Panc1 (cell line): ENCODE measurements around the gene AAMP. TPM values are rescaled to one million over a fixed set of nuclear protein-coding genes. Genes with fewer than 3 reads are reported as not detected.
"Not testable (repeated sequence)": the region's sequence is repeated elsewhere in the genome, so short reads cannot be mapped to it uniquely, and the experiment has no call there.

ENCODE experiments used
- ATAC-seq: fragments of 200-7000 bp; cut with Tn5 transposase; 2 replicates; pipeline ENCODE4 v1.9.1; 2020; ENCODE audit warnings: mild to moderate bottlenecking, moderate library complexity
- BruUV-seq: library from RNA; stranded (reverse); fragments of 400-500 nt; replicated peaks from 2 replicates; lab custom pipeline; 2021; lab: Mats Ljungman, UMichigan
- CTCF ChIA-PET: fragments of 300-600 bp; sonication (Branson Sonifier 250); formaldehyde crosslinking; loops from one replicate; lab custom pipeline; 2022; ENCODE audit warnings: antibody characterized with exemption; lab: Charles Lee
- POLR2A ChIA-PET: fragments of 300-600 bp; sonication (Branson Sonifier 250); formaldehyde crosslinking; loops from one replicate; lab custom pipeline; 2022; ENCODE audit warnings: antibody characterized with exemption; lab: Charles Lee
- DNase-seq: peaks from one replicate; pipeline ENCODE4 v3.0.0-alpha.2; 2010; ENCODE audit warnings: low read depth, low spot score
- H3K27ac ChIP-seq: 2 replicates; pipeline ENCODE4 v1.5.1; 2011; ENCODE audit warnings: mild to moderate bottlenecking, low read length, inconsistent platforms
- H3K27me3 ChIP-seq: fragments of 200-500 bp; sonication (Bioruptor generic); 2 replicates; pipeline ENCODE4 v1.6.0; 2014; ENCODE audit warnings: low read length, inconsistent platforms; ENCODE audit not compliant: control insufficient read depth, insufficient read depth
- H3K36me3 ChIP-seq: fragments of 200-500 bp; sonication (Bioruptor generic); 2 replicates; pipeline ENCODE4 v1.5.1; 2014; ENCODE audit warnings: inconsistent platforms, mild to moderate bottlenecking, low read length, moderate library complexity; ENCODE audit not compliant: control insufficient read depth, insufficient read depth
- H3K4me1 ChIP-seq: 2 replicates; pipeline ENCODE4 v1.5.1; 2011; ENCODE audit warnings: inconsistent platforms, mild to moderate bottlenecking, low read length, moderate library complexity; ENCODE audit not compliant: control insufficient read depth, insufficient read depth
- H3K4me3 ChIP-seq, 2 experiments: 2 replicates each; pipeline ENCODE4 v1.5.1; 2011 to 2012; ENCODE audit warnings: low read depth in 2 of 2, low read length in 2 of 2, mild to moderate bottlenecking in 2 of 2, inconsistent platforms in 1 of 2, moderate library complexity in 1 of 2
- H3K9me3 ChIP-seq: fragments of 200-500 bp; sonication (Bioruptor generic); 2 replicates; pipeline ENCODE4 v1.5.1; 2014; ENCODE audit warnings: low read depth, mild to moderate bottlenecking, inconsistent platforms, low read length, moderate library complexity; ENCODE audit not compliant: control insufficient read depth, insufficient read depth
- CTCF ChIP-seq: fragments of 450-650 bp; IDR thresholded peaks from 2 replicates; pipeline ENCODE4 v1.5.1; 2017; ENCODE audit warnings: mild to moderate bottlenecking
- POLR2AphosphoS5 ChIP-seq: IDR thresholded peaks from 2 replicates; pipeline ENCODE4 v1.6.1; 2012; ENCODE audit warnings: mild to moderate bottlenecking, low read depth, low read length, moderate library complexity
- SIN3A ChIP-seq: IDR thresholded peaks from 2 replicates; pipeline ENCODE4 v1.6.1; 2012; ENCODE audit warnings: low read depth, mild to moderate bottlenecking, low read length, moderate library complexity, borderline replicate concordance; ENCODE audit not compliant: insufficient read depth
- TCF7L2 ChIP-seq: IDR thresholded peaks from 2 replicates; pipeline ENCODE4 v1.6.1; 2011; ENCODE audit warnings: mild to moderate bottlenecking, low read depth, low read length, inconsistent platforms
- in situ Hi-C: cut with HindIII; loops from 2 replicates; pipeline ENCODE4 v1.10.0; 2016; ENCODE audit warnings: low sequenced_read_pairs, low pct_unique_long_range_greater_than_20kb
- intact Hi-C: fragments of 100-400 bp; cut with micrococcal nuclease; formaldehyde crosslinking; loops from one replicate; pipeline ENCODE4 v1.10.0; 2022; ENCODE audit not compliant: unreplicated experiment
- total RNA-seq: library from RNA; stranded (reverse); gene quantifications from one replicate; pipeline ENCODE4 v1.2.1, GENCODE V29; 2021; ENCODE audit not compliant: unreplicated experiment
- TF ChIP-seq, protein P1 (sequence below), 2 experiments: IDR thresholded peaks; 2 replicates each; pipeline ENCODE4 v1.6.1; 2011 to 2012; ENCODE audit warnings: low read depth in 2 of 2, control low read depth in 1 of 2, low read length in 1 of 2, mild to moderate bottlenecking in 1 of 2, moderate library complexity in 1 of 2; ENCODE audit not compliant: insufficient read depth in 1 of 2

AAMP gene
- total RNA-seq, 1 experiment from 2014 or later, result 103 TPM

DNA sequence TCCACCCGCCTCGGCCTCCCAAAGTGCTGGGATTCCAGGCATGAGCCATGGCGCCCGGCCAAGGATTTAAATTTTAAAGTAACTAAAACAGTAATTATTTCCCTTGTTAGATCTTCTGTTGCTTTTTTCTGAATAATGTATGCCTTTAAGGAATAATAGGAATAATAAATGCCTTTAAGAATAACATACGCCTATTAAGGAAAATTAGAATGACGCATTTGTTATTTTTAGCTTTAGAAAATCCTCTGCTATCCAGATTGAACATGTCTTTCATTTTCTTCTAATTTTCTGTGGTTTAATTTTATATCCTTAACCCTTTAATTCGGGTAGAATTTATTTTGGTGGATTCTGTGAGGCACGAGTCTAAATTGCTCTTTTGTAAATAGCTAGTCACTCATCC, 45.5 kb upstream of the AAMP start:
- H3K9me3 ChIP-seq, result no peaks in the 10 kb centered on the region
- H3K27ac ChIP-seq, result no peak overlapping the region
- no peak overlapping the region for H3K4me3 ChIP-seq
- in situ Hi-C loops, result no loop called here
- H3K36me3 ChIP-seq, result no peaks in the 10 kb centered on the region
- H3K27me3 ChIP-seq, result no peaks in the 10 kb centered on the region
- ChIA-PET CTCF (no interaction called here), POLR2A (no interaction called here)
- no peak for TF ChIP-seq POLR2AphosphoS5
- no peak for TF ChIP-seq TCF7L2
- TF ChIP-seq, protein P1, sequence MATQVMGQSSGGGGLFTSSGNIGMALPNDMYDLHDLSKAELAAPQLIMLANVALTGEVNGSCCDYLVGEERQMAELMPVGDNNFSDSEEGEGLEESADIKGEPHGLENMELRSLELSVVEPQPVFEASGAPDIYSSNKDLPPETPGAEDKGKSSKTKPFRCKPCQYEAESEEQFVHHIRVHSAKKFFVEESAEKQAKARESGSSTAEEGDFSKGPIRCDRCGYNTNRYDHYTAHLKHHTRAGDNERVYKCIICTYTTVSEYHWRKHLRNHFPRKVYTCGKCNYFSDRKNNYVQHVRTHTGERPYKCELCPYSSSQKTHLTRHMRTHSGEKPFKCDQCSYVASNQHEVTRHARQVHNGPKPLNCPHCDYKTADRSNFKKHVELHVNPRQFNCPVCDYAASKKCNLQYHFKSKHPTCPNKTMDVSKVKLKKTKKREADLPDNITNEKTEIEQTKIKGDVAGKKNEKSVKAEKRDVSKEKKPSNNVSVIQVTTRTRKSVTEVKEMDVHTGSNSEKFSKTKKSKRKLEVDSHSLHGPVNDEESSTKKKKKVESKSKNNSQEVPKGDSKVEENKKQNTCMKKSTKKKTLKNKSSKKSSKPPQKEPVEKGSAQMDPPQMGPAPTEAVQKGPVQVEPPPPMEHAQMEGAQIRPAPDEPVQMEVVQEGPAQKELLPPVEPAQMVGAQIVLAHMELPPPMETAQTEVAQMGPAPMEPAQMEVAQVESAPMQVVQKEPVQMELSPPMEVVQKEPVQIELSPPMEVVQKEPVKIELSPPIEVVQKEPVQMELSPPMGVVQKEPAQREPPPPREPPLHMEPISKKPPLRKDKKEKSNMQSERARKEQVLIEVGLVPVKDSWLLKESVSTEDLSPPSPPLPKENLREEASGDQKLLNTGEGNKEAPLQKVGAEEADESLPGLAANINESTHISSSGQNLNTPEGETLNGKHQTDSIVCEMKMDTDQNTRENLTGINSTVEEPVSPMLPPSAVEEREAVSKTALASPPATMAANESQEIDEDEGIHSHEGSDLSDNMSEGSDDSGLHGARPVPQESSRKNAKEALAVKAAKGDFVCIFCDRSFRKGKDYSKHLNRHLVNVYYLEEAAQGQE (IDR thresholded peaks at IDR 0.05; ENCODE audit: insufficient read depth in 1 of 2, low read depth in 2 of 2, low read length in 1 of 2), result no peak
- TF ChIP-seq CTCF, result no peak
- TF ChIP-seq SIN3A, result no peak
- ATAC-seq (no peak), DNase-seq (no peak)
- no TSS peak for BruUV-seq
- intact Hi-C loops, result no loop called here
- H3K4me1 ChIP-seq, result no peaks in the 10 kb centered on the region

GRCh38 chr2:218314764-218315163, 44.8 kb upstream of the AAMP start:
- CTCF ChIA-PET, DNase-seq, BruUV-seq, H3K4me1 ChIP-seq, in situ Hi-C loops, H3K27me3 ChIP-seq, H3K9me3 ChIP-seq, POLR2A ChIA-PET, intact Hi-C loops, ATAC-seq, H3K27ac ChIP-seq, H3K4me3 ChIP-seq, H3K36me3 ChIP-seq: not testable (repeated sequence)

DNA sequence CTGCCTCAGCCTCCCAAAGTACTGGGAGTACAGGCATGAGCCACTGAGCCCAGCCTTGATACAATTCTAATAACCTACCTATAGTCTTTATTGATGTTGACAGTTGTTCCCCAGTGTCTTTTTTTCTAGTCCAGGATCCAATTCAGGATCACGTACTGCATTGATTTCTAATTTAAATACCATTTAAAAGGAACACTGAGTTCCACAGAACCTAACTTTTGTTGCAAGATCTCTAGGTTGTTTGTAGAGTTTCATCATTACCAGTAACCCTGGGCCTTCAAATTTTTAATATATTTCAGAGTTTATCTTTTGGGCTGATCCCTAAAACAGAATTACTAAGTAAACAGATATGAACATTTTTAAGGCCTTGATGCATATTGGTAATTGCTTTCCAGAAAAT, 43.4 kb upstream of the AAMP start:
- Histone ChIP-seq H3K27ac (no peak overlapping the region), H3K4me3 (no peak overlapping the region), H3K27me3 (no peaks in the 10 kb centered on the region), H3K4me1 (no peaks in the 10 kb centered on the region), H3K9me3 (no peaks in the 10 kb centered on the region), H3K36me3 (no peaks in the 10 kb centered on the region)
- POLR2A ChIA-PET, result no interaction called here
- TF ChIP-seq TCF7L2 (no peak), POLR2AphosphoS5 (no peak), SIN3A (no peak), CTCF (no peak)
- TF ChIP-seq, protein P1 (IDR thresholded peaks at IDR 0.05; ENCODE audit: insufficient read depth in 1 of 2, low read depth in 2 of 2, low read length in 1 of 2), result no peak
- ATAC-seq, result no peak
- DNase-seq, result no peak
- BruUV-seq, result no TSS peak
- in situ Hi-C loops (no loop called here), intact Hi-C loops (no loop called here)
- CTCF ChIA-PET, result no interaction called here
